Posterior cingulate gyrus (tissue), 11 donors: ENCODE results near the gene FAM20B.
A peak's percentile ranks its signal among the peaks of the same experiment; 100 is the strongest.

ENCODE experiments used
- DNase-seq, 10 donors: peaks; one replicate each; pipeline versions ENCODE4 v3.0.0 to v3.0.0-alpha.2; 2020 to 2021; ENCODE audit warnings: mixed read lengths in 3 of 10
- intact Hi-C: fragments of 100-400 bp; cut with DNase I; formaldehyde crosslinking; loops from one replicate; pipeline ENCODE4 v1.15.1; 2023

FAM20B gene

GRCh38 chr1:179043266-179043665, 17.6 kb downstream of the FAM20B start:
- intact Hi-C loops, result no loop called here
- peak in 1 of 10 donors; percentile 63 for DNase-seq

- intact Hi-C loops, result no loop called here
Observed at GRCh38 chr1:179043907-179044306, 18.2 kb downstream of the FAM20B start.

GRCh38 chr1:179046808-179047635, 21.3 kb downstream of the FAM20B start:
- DNase-seq, result no peak
- intact Hi-C loops, result no loop called here

More at GRCh38 chr1:179043907-179044306, 18.2 kb downstream of the FAM20B start:
- no peak for DNase-seq

GRCh38 chr1:179047636-179047997, 21.9 kb downstream of the FAM20B start:
- intact Hi-C loops, result no loop called here
- no peak for DNase-seq

GRCh38 chr1:179048339-179049124, 22.8 kb downstream of the FAM20B start:
- no peak for DNase-seq
- intact Hi-C loops, result no loop called here

- intact Hi-C loops, result no loop called here
- no peak for DNase-seq
Observed at GRCh38 chr1:179052776-179053175, 27.1 kb downstream of the FAM20B start.

GRCh38 chr1:179053486-179053885, 27.8 kb downstream of the FAM20B start:
- intact Hi-C loops, result no loop called here
- no peak for DNase-seq

- intact Hi-C loops, result no loop called here
Observed at GRCh38 chr1:179055937-179056336, 30.2 kb downstream of the FAM20B start.

GRCh38 chr1:179058487-179059483, 33.1 kb downstream of the FAM20B start:
- intact Hi-C loops, result no loop called here
- no peak for DNase-seq

More at GRCh38 chr1:179055937-179056336, 30.2 kb downstream of the FAM20B start:
- DNase-seq, result no peak

- intact Hi-C loops, result no loop called here
- DNase-seq, result no peak
Observed at GRCh38 chr1:179061360-179062282, 35.9 kb downstream of the FAM20B start.

- intact Hi-C loops, result no loop called here
Observed at GRCh38 chr1:179066471-179066870, 40.8 kb downstream of the FAM20B start.

GRCh38 chr1:179077396-179077795, 51.7 kb downstream of the FAM20B start:
- DNase-seq, result no peak
- intact Hi-C loops, result loop anchor here (10.0 kb wide), 1 partner anchor 53 kb away; the partner anchor contains the start of gene FAM20B

More at GRCh38 chr1:179066471-179066870, 40.8 kb downstream of the FAM20B start:
- no peak for DNase-seq

GRCh38 chr1:179079113-179079761, 53.5 kb downstream of the FAM20B start:
- intact Hi-C loops, result loop anchor here (1.0 to 10.0 kb wide), 2 partner anchors 54 to 290 kb away; partner anchors contain the start of gene FAM20B
- peak in 2 of 10 donors; percentile 31 to 44 for DNase-seq

GRCh38 chr1:179080866-179081686, 55.4 kb downstream of the FAM20B start:
- no peak for DNase-seq
- intact Hi-C loops, result loop anchor here (10.0 kb wide), 1 partner anchor 144 kb away; the partner anchor contains the start of gene ABL2

- intact Hi-C loops, result loop anchor here (2.0 to 10.0 kb wide), 2 partner anchors 143 to 211 kb away; partner anchors contain the start of genes ABL2 and SOAT1
- peak; percentile 89 to 99 (median 92) for DNase-seq
Observed at GRCh38 chr1:179081687-179082332, 56.1 kb downstream of the FAM20B start, which contains the start of gene TOR3A. Gene TOR3A, plus strand, starts transcription at chr1:179082070. Its CDS starts 59 bp downstream, at chr1:179082129.

- intact Hi-C loops, result loop anchor here (2.0 to 10.0 kb wide), 2 partner anchors 142 to 210 kb away; partner anchors contain the start of genes ABL2 and SOAT1
- DNase-seq, result peak in 5 of 10 donors; percentile 21 to 83 (median 26)
Observed at GRCh38 chr1:179082333-179082998, 56.8 kb downstream of the FAM20B start.
